NCI-H526 treated with DMSO at 0.1 percent for 48 hours (cell line): ENCODE measurements around the gene EIF3M.
"Not testable (repeated sequence)": the region's sequence is repeated elsewhere in the genome, so short reads cannot be mapped to it uniquely, and the experiment has no call there.

Experiments used
- DNase-seq: peaks from one replicate; lab custom pipeline; 2025; lab: John Stamatoyannopoulos, UW

EIF3M gene

GRCh38 chr11:32596114-32596513 is 12.5 kb downstream of the EIF3M start:
- DNase-seq: not testable (repeated sequence)

- no peak for DNase-seq
Measured at GRCh38 chr11:32597921-32598320, 14.3 kb downstream of the EIF3M start.

GRCh38 chr11:32602657-32603415 is 19.2 kb downstream of the EIF3M start:
- no peak for DNase-seq

- no peak for DNase-seq
Measured at GRCh38 chr11:32606220-32606619, 22.6 kb downstream of the EIF3M start.

GRCh38 chr11:32608826-32609225 is 25.2 kb downstream of the EIF3M start:
- DNase-seq: not testable (repeated sequence)

GRCh38 chr11:32610797-32611352 is 27.2 kb downstream of the EIF3M start:
- DNase-seq: no peak

GRCh38 chr11:32613500-32614151 is 30.0 kb downstream of the EIF3M start:
- no peak for DNase-seq

GRCh38 chr11:32615422-32615821 is 31.8 kb downstream of the EIF3M start:
- DNase-seq: no peak

GRCh38 chr11:32616903-32617302 is 33.3 kb downstream of the EIF3M start:
- no peak for DNase-seq

- DNase-seq: no peak
Measured at GRCh38 chr11:32630844-32631243, 47.2 kb downstream of the EIF3M start.

GRCh38 chr11:32635819-32636218 is 52.2 kb downstream of the EIF3M start:
- no peak for DNase-seq

- no peak for DNase-seq
Measured at GRCh38 chr11:32641361-32641760, 57.7 kb downstream of the EIF3M start.

- no peak for DNase-seq
Measured at GRCh38 chr11:32643526-32643925, 59.9 kb downstream of the EIF3M start.
